Measurements from ENCODE around the gene GRIK2. TPM values are rescaled to one million over a fixed set of nuclear protein-coding genes. Genes with fewer than 3 reads are reported as not detected.

Gene GRIK2
- total RNA-seq, 1 donor from 2014 or later, result 3.7 TPM

DNA sequence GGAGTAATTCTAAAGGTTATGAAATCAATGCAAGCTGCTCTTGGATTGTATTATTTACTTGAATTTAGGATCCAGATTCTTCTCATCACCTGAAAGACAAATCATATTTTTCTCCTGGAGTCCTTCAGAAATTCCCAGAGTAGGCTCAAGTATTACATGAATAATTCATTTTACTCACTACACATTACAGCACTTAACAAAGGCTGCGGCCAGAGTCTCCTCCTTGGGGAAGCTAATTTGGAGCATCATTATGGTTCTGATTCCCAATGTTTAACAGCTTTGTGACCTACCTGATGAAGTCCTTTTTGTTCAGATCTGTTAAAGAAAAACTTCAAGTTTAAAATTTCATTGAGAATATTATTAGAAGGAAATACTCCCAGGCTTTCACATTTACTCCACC, 28.7 kb downstream of the GRIK2 start:
- Histone ChIP-seq H3K27me3 (ENCODE audit: control insufficient read depth in 3 of 3, insufficient read depth in 3 of 3, low read length in 3 of 3) (no peaks in the 10 kb centered on the region), H3K27ac (ENCODE audit: low read depth, low read length) (no peak overlapping the region), H3K36me3 (ENCODE audit: control insufficient read depth in 3 of 3, insufficient read depth in 3 of 3, low read length in 3 of 3) (no peaks in the 10 kb centered on the region), H3K4me1 (ENCODE audit: control insufficient read depth in 3 of 3, insufficient read depth in 3 of 3, low read length in 3 of 3) (no peaks in the 10 kb centered on the region), H3K9ac (ENCODE audit: low read depth in 1 of 3, low read length in 3 of 3) (no peak overlapping the region), H3K9me3 (ENCODE audit: control insufficient read depth in 3 of 3, low read length in 3 of 3) (no peaks in the 10 kb centered on the region), H3K4me3 (ENCODE audit: low read length in 3 of 3) (no peak overlapping the region)

DNA sequence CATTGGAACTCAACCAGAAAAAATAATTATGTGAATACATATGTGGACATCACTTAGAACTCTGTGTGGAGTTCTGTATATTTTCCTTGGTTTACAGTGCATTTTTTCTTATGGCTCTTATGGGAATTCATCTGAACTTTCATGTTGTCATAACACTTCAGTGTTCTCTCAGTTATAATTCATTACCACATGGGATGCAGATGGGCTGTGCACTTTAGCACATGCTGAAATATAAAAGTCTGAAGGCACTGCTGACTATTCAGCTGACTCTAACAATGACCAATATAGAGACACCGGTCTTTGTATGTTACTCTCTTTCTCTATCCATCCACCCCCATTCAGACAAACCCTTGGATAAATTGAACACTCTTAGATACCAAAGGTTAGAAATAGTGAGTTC, 29.3 kb downstream of the GRIK2 start:
- Histone ChIP-seq H3K4me3 (ENCODE audit: low read length in 3 of 3) (no peak overlapping the region), H3K9ac (ENCODE audit: low read depth in 1 of 3, low read length in 3 of 3) (no peak overlapping the region), H3K36me3 (ENCODE audit: control insufficient read depth in 3 of 3, insufficient read depth in 3 of 3, low read length in 3 of 3) (no peaks in the 10 kb centered on the region), H3K27ac (ENCODE audit: low read depth, low read length) (no peak overlapping the region), H3K4me1 (ENCODE audit: control insufficient read depth in 3 of 3, insufficient read depth in 3 of 3, low read length in 3 of 3) (no peaks in the 10 kb centered on the region), H3K27me3 (ENCODE audit: control insufficient read depth in 3 of 3, insufficient read depth in 3 of 3, low read length in 3 of 3) (no peaks in the 10 kb centered on the region), H3K9me3 (ENCODE audit: control insufficient read depth in 3 of 3, low read length in 3 of 3) (no peaks in the 10 kb centered on the region)

DNA sequence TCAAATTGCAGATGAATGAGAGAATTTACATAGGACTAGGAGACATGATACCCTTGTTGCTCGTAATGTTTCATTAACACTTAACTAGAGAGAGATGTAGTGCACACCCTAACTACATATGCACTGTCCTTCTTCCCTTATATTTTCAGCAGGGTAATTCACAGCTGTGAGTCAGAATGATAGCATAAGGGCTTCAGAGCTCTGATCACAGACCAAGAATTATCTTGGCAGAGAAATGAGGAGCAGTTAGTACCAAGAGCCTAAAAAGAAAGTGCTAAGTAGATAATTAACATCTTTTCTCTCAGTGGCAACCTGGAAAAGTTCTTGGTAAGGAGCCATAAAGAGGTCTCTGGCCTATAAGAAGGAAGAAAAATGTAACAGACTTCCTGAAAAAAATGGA, 35.8 kb downstream of the GRIK2 start:
- H3K9me3 ChIP-seq (ENCODE audit: control insufficient read depth in 3 of 3, low read length in 3 of 3), result no peaks in the 10 kb centered on the region
- no peak overlapping the region for H3K27ac ChIP-seq (ENCODE audit: low read depth, low read length)
- no peaks in the 10 kb centered on the region for H3K27me3 ChIP-seq (ENCODE audit: control insufficient read depth in 3 of 3, insufficient read depth in 3 of 3, low read length in 3 of 3)
- no peaks in the 10 kb centered on the region for H3K4me1 ChIP-seq (ENCODE audit: control insufficient read depth in 3 of 3, insufficient read depth in 3 of 3, low read length in 3 of 3)
- no peak overlapping the region for H3K9ac ChIP-seq (ENCODE audit: low read depth in 1 of 3, low read length in 3 of 3)
- no peak overlapping the region for H3K4me3 ChIP-seq (ENCODE audit: low read length in 3 of 3)
- H3K36me3 ChIP-seq (ENCODE audit: control insufficient read depth in 3 of 3, insufficient read depth in 3 of 3, low read length in 3 of 3), result no peaks in the 10 kb centered on the region

DNA sequence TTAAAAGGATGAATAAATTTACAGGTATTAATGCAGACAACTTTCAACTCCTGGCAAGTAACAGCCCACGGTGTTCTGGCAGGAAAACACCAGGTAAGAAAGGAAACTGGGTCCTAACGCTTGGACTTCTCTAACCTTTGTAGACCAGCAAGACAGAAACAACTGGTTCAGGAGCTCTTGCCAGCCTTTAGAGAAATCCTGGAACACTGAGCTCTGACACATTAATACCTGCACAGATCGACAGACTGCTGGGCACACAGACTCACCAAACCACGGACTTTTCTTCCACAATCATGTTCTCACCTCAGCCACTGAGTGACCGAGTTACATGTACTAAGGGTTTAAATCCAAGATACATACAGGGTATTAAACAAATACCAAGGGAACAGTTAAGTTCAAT, 36.3 kb downstream of the GRIK2 start:
- Histone ChIP-seq H3K27me3 (ENCODE audit: control insufficient read depth in 3 of 3, insufficient read depth in 3 of 3, low read length in 3 of 3) (no peaks in the 10 kb centered on the region), H3K27ac (ENCODE audit: low read depth, low read length) (no peak overlapping the region), H3K9me3 (ENCODE audit: control insufficient read depth in 3 of 3, low read length in 3 of 3) (no peaks in the 10 kb centered on the region), H3K36me3 (ENCODE audit: control insufficient read depth in 3 of 3, insufficient read depth in 3 of 3, low read length in 3 of 3) (no peaks in the 10 kb centered on the region), H3K9ac (ENCODE audit: low read depth in 1 of 3, low read length in 3 of 3) (no peak overlapping the region), H3K4me1 (ENCODE audit: control insufficient read depth in 3 of 3, insufficient read depth in 3 of 3, low read length in 3 of 3) (no peaks in the 10 kb centered on the region), H3K4me3 (ENCODE audit: low read length in 3 of 3) (no peak overlapping the region)

DNA sequence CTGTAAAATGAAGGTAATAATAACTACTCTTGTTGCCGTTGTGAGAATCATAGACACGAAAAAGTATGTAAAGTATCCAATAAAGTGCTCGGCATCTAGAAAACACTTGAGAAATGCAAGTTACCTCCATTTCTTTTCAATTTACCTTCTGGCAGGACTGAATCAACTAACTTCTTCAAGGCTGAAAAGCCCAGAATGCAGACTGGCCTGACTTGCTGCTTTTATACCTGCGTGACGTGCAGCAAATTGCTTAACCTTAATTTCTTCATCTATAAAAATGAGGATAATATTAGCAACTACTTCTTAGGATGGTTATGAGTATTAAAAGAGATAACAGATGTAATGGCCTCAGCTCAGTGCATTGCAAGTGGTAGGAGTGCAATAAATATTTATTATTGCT, 39.6 kb downstream of the GRIK2 start:
- Histone ChIP-seq H3K27me3 (ENCODE audit: control insufficient read depth in 3 of 3, insufficient read depth in 3 of 3, low read length in 3 of 3) (no peaks in the 10 kb centered on the region), H3K4me1 (ENCODE audit: control insufficient read depth in 3 of 3, insufficient read depth in 3 of 3, low read length in 3 of 3) (no peaks in the 10 kb centered on the region), H3K27ac (ENCODE audit: low read depth, low read length) (no peak overlapping the region), H3K36me3 (ENCODE audit: control insufficient read depth in 3 of 3, insufficient read depth in 3 of 3, low read length in 3 of 3) (no peaks in the 10 kb centered on the region), H3K9me3 (ENCODE audit: control insufficient read depth in 3 of 3, low read length in 3 of 3) (no peaks in the 10 kb centered on the region), H3K4me3 (ENCODE audit: low read length in 3 of 3) (no peak overlapping the region), H3K9ac (ENCODE audit: low read depth in 1 of 3, low read length in 3 of 3) (no peak overlapping the region)

DNA sequence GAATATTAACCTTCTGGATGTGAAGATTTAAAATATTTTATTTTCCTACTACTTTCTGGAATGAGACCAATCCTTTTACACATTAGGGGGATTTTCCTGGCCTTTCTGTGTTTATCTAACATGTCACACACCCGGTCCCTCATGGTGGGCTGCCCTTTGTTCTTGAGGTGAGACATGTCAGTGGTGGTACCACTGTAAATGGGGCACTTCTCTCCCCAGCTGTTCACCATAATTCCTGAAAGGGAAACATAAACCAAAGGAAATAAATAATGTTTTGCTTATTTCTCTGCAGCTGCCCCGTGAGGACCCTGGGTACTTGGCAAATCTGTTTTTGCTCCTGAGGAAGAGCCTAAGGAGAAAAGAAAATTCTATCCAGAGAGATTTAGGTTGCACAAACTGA, 41.1 kb downstream of the GRIK2 start:
- H3K36me3 ChIP-seq (ENCODE audit: control insufficient read depth in 3 of 3, insufficient read depth in 3 of 3, low read length in 3 of 3), result no peaks in the 10 kb centered on the region
- H3K9ac ChIP-seq (ENCODE audit: low read depth in 1 of 3, low read length in 3 of 3), result no peak overlapping the region
- H3K9me3 ChIP-seq (ENCODE audit: control insufficient read depth in 3 of 3, low read length in 3 of 3), result no peaks in the 10 kb centered on the region
- H3K4me3 ChIP-seq (ENCODE audit: low read length in 3 of 3), result no peak overlapping the region
- no peaks in the 10 kb centered on the region for H3K27me3 ChIP-seq (ENCODE audit: control insufficient read depth in 3 of 3, insufficient read depth in 3 of 3, low read length in 3 of 3)
- no peaks in the 10 kb centered on the region for H3K4me1 ChIP-seq (ENCODE audit: control insufficient read depth in 3 of 3, insufficient read depth in 3 of 3, low read length in 3 of 3)
- no peak overlapping the region for H3K27ac ChIP-seq (ENCODE audit: low read depth, low read length)

DNA sequence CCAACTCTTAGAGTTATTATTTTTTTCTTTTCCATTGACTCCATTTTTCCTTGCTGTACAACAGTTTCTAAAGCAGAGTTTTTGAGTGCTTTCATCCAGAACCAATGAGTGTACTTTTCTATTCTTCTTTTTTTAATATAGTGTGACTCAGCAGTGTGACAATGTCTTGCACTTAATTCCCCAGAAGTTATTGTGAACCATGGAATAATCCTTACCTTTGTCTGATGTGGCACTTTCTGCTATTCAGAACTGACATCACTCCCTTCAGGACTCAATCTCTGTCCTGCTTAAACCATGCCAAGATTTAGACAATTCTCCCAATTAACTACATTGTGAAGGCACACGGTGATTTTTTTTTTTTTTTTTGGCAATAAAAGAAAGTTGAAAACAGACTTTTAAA, 41.5 kb downstream of the GRIK2 start:
- H3K27ac ChIP-seq (ENCODE audit: low read depth, low read length), result no peak overlapping the region
- H3K27me3 ChIP-seq (ENCODE audit: control insufficient read depth in 3 of 3, insufficient read depth in 3 of 3, low read length in 3 of 3), result no peaks in the 10 kb centered on the region
- H3K4me3 ChIP-seq (ENCODE audit: low read length in 3 of 3), result no peak overlapping the region
- no peaks in the 10 kb centered on the region for H3K4me1 ChIP-seq (ENCODE audit: control insufficient read depth in 3 of 3, insufficient read depth in 3 of 3, low read length in 3 of 3)
- no peak overlapping the region for H3K9ac ChIP-seq (ENCODE audit: low read depth in 1 of 3, low read length in 3 of 3)
- H3K9me3 ChIP-seq (ENCODE audit: control insufficient read depth in 3 of 3, low read length in 3 of 3), result no peaks in the 10 kb centered on the region
- H3K36me3 ChIP-seq (ENCODE audit: control insufficient read depth in 3 of 3, insufficient read depth in 3 of 3, low read length in 3 of 3), result no peaks in the 10 kb centered on the region

DNA sequence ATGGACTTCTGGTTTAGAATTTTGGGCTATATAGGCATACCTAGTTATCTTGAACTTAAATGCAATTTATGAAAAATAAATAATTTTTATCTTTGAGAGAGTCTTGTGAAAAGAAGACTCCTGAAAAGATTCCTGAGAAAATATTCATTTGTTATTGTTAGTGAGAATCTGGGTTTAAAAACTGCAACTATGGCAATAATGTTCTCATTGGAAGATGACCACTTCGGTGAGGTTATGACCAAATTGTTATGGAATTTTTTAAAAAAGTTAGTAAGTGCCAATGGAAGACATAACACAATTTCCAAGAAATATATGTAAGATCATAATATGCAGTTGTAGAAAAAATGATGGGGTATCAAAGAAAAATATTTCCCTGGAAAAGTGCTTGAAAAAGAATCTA, 46.3 kb downstream of the GRIK2 start:
- Histone ChIP-seq H3K36me3 (ENCODE audit: control insufficient read depth in 3 of 3, insufficient read depth in 3 of 3, low read length in 3 of 3) (no peaks in the 10 kb centered on the region), H3K27me3 (ENCODE audit: control insufficient read depth in 3 of 3, insufficient read depth in 3 of 3, low read length in 3 of 3) (no peaks in the 10 kb centered on the region), H3K4me3 (ENCODE audit: low read length in 3 of 3) (no peak overlapping the region), H3K4me1 (ENCODE audit: control insufficient read depth in 3 of 3, insufficient read depth in 3 of 3, low read length in 3 of 3) (no peaks in the 10 kb centered on the region), H3K9me3 (ENCODE audit: control insufficient read depth in 3 of 3, low read length in 3 of 3) (no peaks in the 10 kb centered on the region), H3K27ac (ENCODE audit: low read depth, low read length) (no peak overlapping the region), H3K9ac (ENCODE audit: low read depth in 1 of 3, low read length in 3 of 3) (no peak overlapping the region)

DNA sequence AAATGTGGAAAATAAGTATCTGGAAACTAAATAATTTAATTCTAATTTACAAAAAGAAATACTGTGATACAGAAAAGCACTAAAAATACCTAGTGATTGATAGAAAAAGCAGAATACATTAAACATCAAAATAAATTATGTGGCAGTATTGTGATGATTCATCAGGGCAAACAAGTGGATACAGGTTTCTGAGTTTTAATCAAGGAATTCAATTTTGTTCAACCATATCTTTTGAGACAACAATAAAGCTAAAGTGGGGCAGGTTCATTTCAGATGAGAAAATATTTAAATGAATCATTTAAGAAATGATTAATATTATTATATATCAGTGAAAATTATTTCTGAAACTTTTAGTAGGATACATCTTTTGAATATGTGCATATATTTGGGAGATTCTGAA, 49.8 kb downstream of the GRIK2 start:
- H3K9me3 ChIP-seq (ENCODE audit: control insufficient read depth in 3 of 3, low read length in 3 of 3), result no peaks in the 10 kb centered on the region
- H3K4me3 ChIP-seq (ENCODE audit: low read length in 3 of 3), result no peak overlapping the region
- no peaks in the 10 kb centered on the region for H3K4me1 ChIP-seq (ENCODE audit: control insufficient read depth in 3 of 3, insufficient read depth in 3 of 3, low read length in 3 of 3)

DNA sequence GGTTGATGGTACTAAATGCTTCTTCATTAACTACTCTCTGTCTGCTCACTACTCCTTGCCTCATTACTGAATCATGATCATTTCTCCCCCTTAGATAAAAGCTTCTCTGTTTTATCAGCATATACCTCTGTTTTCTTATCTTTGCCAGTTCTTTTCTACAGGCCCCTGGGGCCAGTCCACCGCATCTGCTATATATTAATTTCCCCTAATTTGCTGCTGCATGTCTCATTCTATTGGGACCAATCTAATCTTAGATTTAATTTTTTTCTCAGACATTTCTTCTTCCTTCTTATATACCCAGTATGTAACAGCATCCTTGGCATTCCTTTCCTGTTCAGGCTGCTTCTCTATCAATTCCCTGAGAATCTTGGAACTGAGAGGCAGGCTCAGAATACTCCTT, 51.2 kb downstream of the GRIK2 start:
- Histone ChIP-seq H3K9me3 (ENCODE audit: control insufficient read depth in 3 of 3, low read length in 3 of 3) (no peaks in the 10 kb centered on the region), H3K4me3 (ENCODE audit: low read length in 3 of 3) (no peak overlapping the region), H3K27ac (ENCODE audit: low read depth, low read length) (no peak overlapping the region), H3K4me1 (ENCODE audit: control insufficient read depth in 3 of 3, insufficient read depth in 3 of 3, low read length in 3 of 3) (no peaks in the 10 kb centered on the region), H3K27me3 (ENCODE audit: control insufficient read depth in 3 of 3, insufficient read depth in 3 of 3, low read length in 3 of 3) (no peaks in the 10 kb centered on the region), H3K36me3 (ENCODE audit: control insufficient read depth in 3 of 3, insufficient read depth in 3 of 3, low read length in 3 of 3) (no peaks in the 10 kb centered on the region), H3K9ac (ENCODE audit: low read depth in 1 of 3, low read length in 3 of 3) (no peak overlapping the region)

More for the DNA sequence above, 49.8 kb downstream of the GRIK2 start:
- Histone ChIP-seq H3K36me3 (ENCODE audit: control insufficient read depth in 3 of 3, insufficient read depth in 3 of 3, low read length in 3 of 3) (no peaks in the 10 kb centered on the region), H3K9ac (ENCODE audit: low read depth in 1 of 3, low read length in 3 of 3) (no peak overlapping the region), H3K27me3 (ENCODE audit: control insufficient read depth in 3 of 3, insufficient read depth in 3 of 3, low read length in 3 of 3) (no peaks in the 10 kb centered on the region), H3K27ac (ENCODE audit: low read depth, low read length) (no peak overlapping the region)

DNA sequence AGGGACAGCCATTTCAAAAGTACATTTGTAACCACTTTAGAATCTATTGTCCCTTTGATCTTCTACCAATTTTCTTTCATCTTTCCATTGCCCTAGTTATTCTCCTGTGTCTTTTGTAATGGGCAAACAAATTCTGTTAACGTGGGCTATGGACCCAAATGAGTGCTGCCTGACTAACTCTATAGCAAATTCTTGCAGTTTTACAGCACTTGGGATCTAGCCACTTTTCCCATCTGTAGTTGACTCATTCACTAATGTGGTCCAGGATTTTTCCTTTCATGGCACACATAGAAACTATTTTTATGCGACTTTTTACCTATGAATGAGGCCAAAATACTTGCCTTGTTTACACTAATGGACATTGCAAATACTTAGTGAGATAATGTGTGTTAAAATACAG, 52.0 kb downstream of the GRIK2 start:
- H3K4me1 ChIP-seq (ENCODE audit: control insufficient read depth in 3 of 3, insufficient read depth in 3 of 3, low read length in 3 of 3), result no peaks in the 10 kb centered on the region
- H3K4me3 ChIP-seq (ENCODE audit: low read length in 3 of 3), result no peak overlapping the region
- H3K27me3 ChIP-seq (ENCODE audit: control insufficient read depth in 3 of 3, insufficient read depth in 3 of 3, low read length in 3 of 3), result no peaks in the 10 kb centered on the region
- no peaks in the 10 kb centered on the region for H3K36me3 ChIP-seq (ENCODE audit: control insufficient read depth in 3 of 3, insufficient read depth in 3 of 3, low read length in 3 of 3)
- H3K27ac ChIP-seq (ENCODE audit: low read depth, low read length), result no peak overlapping the region
- H3K9ac ChIP-seq (ENCODE audit: low read depth in 1 of 3, low read length in 3 of 3), result no peak overlapping the region
- H3K9me3 ChIP-seq (ENCODE audit: control insufficient read depth in 3 of 3, low read length in 3 of 3), result no peaks in the 10 kb centered on the region

All from skeletal muscle tissue (tissue), 4 donors.